ENCODE results near the gene TMC6.
A peak's percentile ranks its signal among the peaks of the same experiment; 100 is the strongest.

The TMC6 gene

GRCh38 chr17:78168242-78168902 lies 39.8 kb upstream of the TMC6 start, which contains the start of gene SYNGR2:
TSS of gene SYNGR2 (plus strand) at chr17:78168581. CDS start at chr17:78168617, 36 bp downstream.
- Histone ChIP-seq H3K4me1 (ENCODE audit: control insufficient read depth, insufficient read depth, low read depth, low read length) (peaks cover 22% of the 10 kb centered on the region), H2BK12ac (ENCODE audit: low read length in 2 of 2) (peak within 1 kb of the TSS in 1 of 2 experiments; percentile 7), H4K8ac (ENCODE audit: low read length) (peak within 1 kb of the TSS; percentile 35), H3K27me3 (ENCODE audit: control insufficient read depth in 1 of 2, insufficient read depth in 1 of 2, low read length in 2 of 2) (peaks cover 0 to 28% of the 10 kb centered on the region in 2 experiments), H3K18ac (ENCODE audit: low read depth in 1 of 2, low read length in 2 of 2) (peak within 1 kb of the TSS; percentile 67 to 82), H3K79me1 (replicated peaks; ENCODE audit: low read length, poor library complexity, severe bottlenecking) (peaks cover 7% of the 10 kb centered on the region), H2BK120ac (ENCODE audit: low read depth, low read length) (peak within 1 kb of the TSS; percentile 55), H3K4me2 (ENCODE audit: low read length, poor library complexity, severe bottlenecking) (peak within 1 kb of the TSS; percentile 67), H4K91ac (ENCODE audit: low read length) (peak within 1 kb of the TSS; percentile 92), H3K4ac (ENCODE audit: low read depth in 1 of 2, low read length in 2 of 2) (peak within 1 kb of the TSS in 1 of 2 experiments; percentile 57), H3K36me3 (ENCODE audit: control insufficient read depth in 1 of 2, insufficient read depth in 2 of 2, low read depth in 1 of 2, low read length in 2 of 2) (peaks cover 0 to 28% of the 10 kb centered on the region in 2 experiments), H3K23ac (ENCODE audit: low read length in 2 of 2) (peak within 1 kb of the TSS in 1 of 2 experiments; percentile 51), H3K9ac (ENCODE audit: low read length) (peak within 1 kb of the TSS; percentile 59), H3K14ac (ENCODE audit: low read length in 2 of 2) (peak within 1 kb of the TSS in 1 of 2 experiments; percentile 49), H2BK5ac (ENCODE audit: low read depth, low read length, poor library complexity, severe bottlenecking) (no peak within 1 kb of the TSS), H2AK5ac (ENCODE audit: low read length, severe bottlenecking) (no peak within 1 kb of the TSS), H3K27ac (ENCODE audit: low read length, poor library complexity, severe bottlenecking) (no peak within 1 kb of the TSS), H3K9me3 (ENCODE audit: control insufficient read depth, low read length) (no peaks in the 10 kb centered on the region), H2AFZ (ENCODE audit: low read depth, low read length) (peak within 1 kb of the TSS; percentile 84), H2BK15ac (ENCODE audit: low read depth, poor library complexity, severe bottlenecking) (peak within 1 kb of the TSS; percentile 71), H3K4me3 (ENCODE audit: insufficient read depth in 1 of 2, low read depth in 1 of 2, low read length in 2 of 2) (peak within 1 kb of the TSS; percentile 71 to 89)
- WGBS = under 1% methylated on average over 35 of the region's 84 CpGs
- peak; percentile 52 for DNase-seq

GRCh38 chr17:78166416-78166815 lies 37.9 kb upstream of the TMC6 start:
- Histone ChIP-seq H3K36me3 (ENCODE audit: control insufficient read depth in 1 of 2, insufficient read depth in 2 of 2, low read depth in 1 of 2, low read length in 2 of 2) (peaks cover 0 to 10% of the 10 kb centered on the region in 2 experiments), H3K79me1 (replicated peaks; ENCODE audit: low read length, poor library complexity, severe bottlenecking) (peaks cover 3% of the 10 kb centered on the region), H3K9me3 (ENCODE audit: control insufficient read depth, low read length) (no peaks in the 10 kb centered on the region), H2AFZ (ENCODE audit: low read depth, low read length) (no peak overlapping the region), H2BK15ac (ENCODE audit: low read depth, poor library complexity, severe bottlenecking) (peak overlapping the region; percentile 13), H3K27me3 (ENCODE audit: control insufficient read depth in 1 of 2, insufficient read depth in 1 of 2, low read length in 2 of 2) (peaks cover 0 to 28% of the 10 kb centered on the region in 2 experiments), H3K27ac (ENCODE audit: low read length, poor library complexity, severe bottlenecking) (no peak overlapping the region), H3K14ac (ENCODE audit: low read length in 2 of 2) (no peak overlapping the region), H2BK120ac (ENCODE audit: low read depth, low read length) (no peak overlapping the region), H2BK5ac (ENCODE audit: low read depth, low read length, poor library complexity, severe bottlenecking) (no peak overlapping the region), H3K4me1 (ENCODE audit: control insufficient read depth, insufficient read depth, low read depth, low read length) (peaks cover 14% of the 10 kb centered on the region), H4K8ac (ENCODE audit: low read length) (no peak overlapping the region), H3K4me3 (ENCODE audit: insufficient read depth in 1 of 2, low read depth in 1 of 2, low read length in 2 of 2) (no peak overlapping the region), H3K18ac (ENCODE audit: low read depth in 1 of 2, low read length in 2 of 2) (no peak overlapping the region), H3K4me2 (ENCODE audit: low read length, poor library complexity, severe bottlenecking) (no peak overlapping the region), H2AK5ac (ENCODE audit: low read length, severe bottlenecking) (no peak overlapping the region), H3K4ac (ENCODE audit: low read depth in 1 of 2, low read length in 2 of 2) (no peak overlapping the region), H3K9ac (ENCODE audit: low read length) (no peak overlapping the region), H4K91ac (ENCODE audit: low read length) (no peak overlapping the region), H2BK12ac (ENCODE audit: low read length in 2 of 2) (no peak overlapping the region), H3K23ac (ENCODE audit: low read length in 2 of 2) (no peak overlapping the region)
- WGBS = 53% methylated on average over 2 of the region's 6 CpGs
- DNase-seq = no peak

GRCh38 chr17:78164748-78165607 lies 36.4 kb upstream of the TMC6 start:
- Histone ChIP-seq H2BK15ac (ENCODE audit: low read depth, poor library complexity, severe bottlenecking) (no peak overlapping the region), H3K23ac (ENCODE audit: low read length in 2 of 2) (no peak overlapping the region), H2AK5ac (ENCODE audit: low read length, severe bottlenecking) (no peak overlapping the region), H3K4me1 (ENCODE audit: control insufficient read depth, insufficient read depth, low read depth, low read length) (peaks cover 13% of the 10 kb centered on the region), H2BK120ac (ENCODE audit: low read depth, low read length) (no peak overlapping the region), H2BK12ac (ENCODE audit: low read length in 2 of 2) (no peak overlapping the region), H3K27ac (ENCODE audit: low read length, poor library complexity, severe bottlenecking) (no peak overlapping the region), H3K9me3 (ENCODE audit: control insufficient read depth, low read length) (no peaks in the 10 kb centered on the region), H3K9ac (ENCODE audit: low read length) (no peak overlapping the region), H4K91ac (ENCODE audit: low read length) (no peak overlapping the region), H3K36me3 (ENCODE audit: control insufficient read depth in 1 of 2, insufficient read depth in 2 of 2, low read depth in 1 of 2, low read length in 2 of 2) (no peaks in the 10 kb centered on the region), H4K8ac (ENCODE audit: low read length) (no peak overlapping the region), H3K14ac (ENCODE audit: low read length in 2 of 2) (no peak overlapping the region), H3K4ac (ENCODE audit: low read depth in 1 of 2, low read length in 2 of 2) (no peak overlapping the region), H3K18ac (ENCODE audit: low read depth in 1 of 2, low read length in 2 of 2) (no peak overlapping the region), H2BK5ac (ENCODE audit: low read depth, low read length, poor library complexity, severe bottlenecking) (no peak overlapping the region), H3K27me3 (ENCODE audit: control insufficient read depth in 1 of 2, insufficient read depth in 1 of 2, low read length in 2 of 2) (peaks cover 0 to 27% of the 10 kb centered on the region in 2 experiments), H2AFZ (ENCODE audit: low read depth, low read length) (no peak overlapping the region), H3K79me1 (replicated peaks; ENCODE audit: low read length, poor library complexity, severe bottlenecking) (no peaks in the 10 kb centered on the region), H3K4me3 (ENCODE audit: insufficient read depth in 1 of 2, low read depth in 1 of 2, low read length in 2 of 2) (no peak overlapping the region), H3K4me2 (ENCODE audit: low read length, poor library complexity, severe bottlenecking) (no peak overlapping the region)
- DNase-seq = no peak
- WGBS = 95% methylated on average over 14 of the region's 16 CpGs
